ENCODE data around the gene GPRIN3. TPM values are rescaled to one million over a fixed set of nuclear protein-coding genes. Genes with fewer than 3 reads are reported as not detected.

GPRIN3 gene
- total RNA-seq, 1 donor: under 0.01 TPM

GRCh38 chr4:89217604-89218003, 90.0 kb downstream of the GPRIN3 start:
- H3K79me2 ChIP-seq (ENCODE audit: insufficient read depth, low read length): no peaks in the 10 kb centered on the region
- H4K20me1 ChIP-seq (ENCODE audit: insufficient read depth, low read length): no peaks in the 10 kb centered on the region
- no peak overlapping the region for H2AFZ ChIP-seq (ENCODE audit: low read length)
- no peaks in the 10 kb centered on the region for H3K36me3 ChIP-seq (ENCODE audit: insufficient read depth, low read length)
- no peak for DNase-seq (ENCODE audit: insufficient read length, low spot score, missing footprints)
- TF ChIP-seq CTCF (IDR thresholded peaks at IDR 0.05; ENCODE audit: extremely low read depth, low read depth, low read length): no peak
- no peak overlapping the region for H3K4me2 ChIP-seq (ENCODE audit: insufficient read depth, low read length)
- H3K4me1 ChIP-seq (ENCODE audit: insufficient read depth, low read length): no peaks in the 10 kb centered on the region
- H3K27me3 ChIP-seq (ENCODE audit: insufficient read depth, low read length): peaks cover 3% of the 10 kb centered on the region
- no peak overlapping the region for H3K27ac ChIP-seq (ENCODE audit: low read depth, low read length)
- H3K9me3 ChIP-seq (ENCODE audit: low read depth, low read length): no peaks in the 10 kb centered on the region
- no peak overlapping the region for H3K4me3 ChIP-seq (ENCODE audit: insufficient read depth, low read length)

GRCh38 chr4:89216866-89217265, 90.7 kb downstream of the GPRIN3 start:
- no peak overlapping the region for H2AFZ ChIP-seq (ENCODE audit: low read length)

GRCh38 chr4:89216422-89216821, 91.2 kb downstream of the GPRIN3 start:
- Histone ChIP-seq H3K4me1 (ENCODE audit: insufficient read depth, low read length) (no peaks in the 10 kb centered on the region), H2AFZ (ENCODE audit: low read length) (no peak overlapping the region), H3K79me2 (ENCODE audit: insufficient read depth, low read length) (no peaks in the 10 kb centered on the region), H3K9me3 (ENCODE audit: low read depth, low read length) (no peaks in the 10 kb centered on the region), H4K20me1 (ENCODE audit: insufficient read depth, low read length) (no peaks in the 10 kb centered on the region), H3K4me3 (ENCODE audit: insufficient read depth, low read length) (no peak overlapping the region), H3K36me3 (ENCODE audit: insufficient read depth, low read length) (no peaks in the 10 kb centered on the region), H3K27ac (ENCODE audit: low read depth, low read length) (no peak overlapping the region), H3K4me2 (ENCODE audit: insufficient read depth, low read length) (no peak overlapping the region), H3K27me3 (ENCODE audit: insufficient read depth, low read length) (peaks cover 3% of the 10 kb centered on the region)
- TF ChIP-seq CTCF (IDR thresholded peaks at IDR 0.05; ENCODE audit: extremely low read depth, low read depth, low read length): no peak
- DNase-seq (ENCODE audit: insufficient read length, low spot score, missing footprints): no peak

More at GRCh38 chr4:89216866-89217265, 90.7 kb downstream of the GPRIN3 start:
- no peak overlapping the region for H3K4me2 ChIP-seq (ENCODE audit: insufficient read depth, low read length)
- H3K79me2 ChIP-seq (ENCODE audit: insufficient read depth, low read length): no peaks in the 10 kb centered on the region
- peaks cover 3% of the 10 kb centered on the region for H3K27me3 ChIP-seq (ENCODE audit: insufficient read depth, low read length)
- H3K27ac ChIP-seq (ENCODE audit: low read depth, low read length): no peak overlapping the region
- no peaks in the 10 kb centered on the region for H3K4me1 ChIP-seq (ENCODE audit: insufficient read depth, low read length)
- no peaks in the 10 kb centered on the region for H3K36me3 ChIP-seq (ENCODE audit: insufficient read depth, low read length)
- H3K9me3 ChIP-seq (ENCODE audit: low read depth, low read length): no peaks in the 10 kb centered on the region
- TF ChIP-seq CTCF (IDR thresholded peaks at IDR 0.05; ENCODE audit: extremely low read depth, low read depth, low read length): no peak
- no peak overlapping the region for H3K4me3 ChIP-seq (ENCODE audit: insufficient read depth, low read length)
- no peak for DNase-seq (ENCODE audit: insufficient read length, low spot score, missing footprints)
- no peaks in the 10 kb centered on the region for H4K20me1 ChIP-seq (ENCODE audit: insufficient read depth, low read length)

DNA sequence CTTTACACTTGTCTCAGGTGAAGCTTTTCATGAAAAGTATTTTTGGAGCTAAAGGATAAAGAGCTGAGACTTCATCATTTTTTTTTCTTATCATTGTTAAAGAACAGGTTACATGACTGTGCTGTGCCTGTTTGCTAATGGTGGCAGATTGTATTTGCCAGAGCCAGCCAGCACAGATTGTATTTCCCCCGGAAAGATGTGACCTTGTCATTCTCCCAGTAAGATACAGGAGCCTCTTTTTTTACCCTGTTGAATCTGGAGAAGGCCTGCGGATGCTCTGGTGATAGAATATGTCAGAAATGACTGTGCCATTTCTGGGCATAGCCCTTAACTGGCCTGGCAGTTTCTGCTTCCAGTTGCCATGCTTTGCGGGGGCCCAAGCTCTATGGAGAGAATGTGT, 91.9 kb downstream of the GPRIN3 start:
- Histone ChIP-seq H3K4me1 (ENCODE audit: insufficient read depth, low read length) (no peaks in the 10 kb centered on the region), H3K79me2 (ENCODE audit: insufficient read depth, low read length) (no peaks in the 10 kb centered on the region), H2AFZ (ENCODE audit: low read length) (no peak overlapping the region), H4K20me1 (ENCODE audit: insufficient read depth, low read length) (no peaks in the 10 kb centered on the region), H3K36me3 (ENCODE audit: insufficient read depth, low read length) (no peaks in the 10 kb centered on the region), H3K27ac (ENCODE audit: low read depth, low read length) (no peak overlapping the region), H3K4me2 (ENCODE audit: insufficient read depth, low read length) (no peak overlapping the region), H3K27me3 (ENCODE audit: insufficient read depth, low read length) (peaks cover 3% of the 10 kb centered on the region), H3K9me3 (ENCODE audit: low read depth, low read length) (no peaks in the 10 kb centered on the region), H3K4me3 (ENCODE audit: insufficient read depth, low read length) (no peak overlapping the region)
- no peak for TF ChIP-seq CTCF (IDR thresholded peaks at IDR 0.05; ENCODE audit: extremely low read depth, low read depth, low read length)
- no peak for DNase-seq (ENCODE audit: insufficient read length, low spot score, missing footprints)

All from osteoblast (primary cell).